Right lobe of liver (tissue), 4 donors: ENCODE results near the gene UEVLD.

ENCODE experiments used
- CTCF ChIP-seq, 4 donors: fragments of 200-600 bp in 3 of 4; fragments of 450-650 bp in 1 of 4; IDR thresholded peaks; one replicate each; pipeline versions ENCODE4 v1.5.1 to v1.8.0; 2016 to 2022; ENCODE audit warnings: antibody characterized with exemption in 4 of 4, mild to moderate bottlenecking in 2 of 4
- POLR2A ChIP-seq: fragments of 450-650 bp; IDR thresholded peaks from one replicate; pipeline ENCODE4 v1.6.1; 2017; ENCODE audit warnings: antibody characterized with exemption, mild to moderate bottlenecking
- donor health status: DM: no; HTN: no; CAD: no.
- donor health status: DM: no; HTN: no; CAD: no.
- donor health status: DM: no; HTN: yes; CAD: no.

- no peak for TF ChIP-seq CTCF (IDR thresholded peaks at IDR 0.05)
- no peak for TF ChIP-seq POLR2A
These were observed 102.5 kb downstream of the UEVLD start for GRCh38 chr11:18485913-18486528.
